ENCODE results near the gene MEIOB. TPM values are rescaled to one million over a fixed set of nuclear protein-coding genes. Genes with fewer than 3 reads are reported as not detected.
"Not testable (repeated sequence)": the region's sequence is repeated elsewhere in the genome, so short reads cannot be mapped to it uniquely, and the experiment has no call there.

Gene MEIOB
- total RNA-seq, 2 experiments from 2014 or later: 0.27 TPM; not detected in 1

DNA sequence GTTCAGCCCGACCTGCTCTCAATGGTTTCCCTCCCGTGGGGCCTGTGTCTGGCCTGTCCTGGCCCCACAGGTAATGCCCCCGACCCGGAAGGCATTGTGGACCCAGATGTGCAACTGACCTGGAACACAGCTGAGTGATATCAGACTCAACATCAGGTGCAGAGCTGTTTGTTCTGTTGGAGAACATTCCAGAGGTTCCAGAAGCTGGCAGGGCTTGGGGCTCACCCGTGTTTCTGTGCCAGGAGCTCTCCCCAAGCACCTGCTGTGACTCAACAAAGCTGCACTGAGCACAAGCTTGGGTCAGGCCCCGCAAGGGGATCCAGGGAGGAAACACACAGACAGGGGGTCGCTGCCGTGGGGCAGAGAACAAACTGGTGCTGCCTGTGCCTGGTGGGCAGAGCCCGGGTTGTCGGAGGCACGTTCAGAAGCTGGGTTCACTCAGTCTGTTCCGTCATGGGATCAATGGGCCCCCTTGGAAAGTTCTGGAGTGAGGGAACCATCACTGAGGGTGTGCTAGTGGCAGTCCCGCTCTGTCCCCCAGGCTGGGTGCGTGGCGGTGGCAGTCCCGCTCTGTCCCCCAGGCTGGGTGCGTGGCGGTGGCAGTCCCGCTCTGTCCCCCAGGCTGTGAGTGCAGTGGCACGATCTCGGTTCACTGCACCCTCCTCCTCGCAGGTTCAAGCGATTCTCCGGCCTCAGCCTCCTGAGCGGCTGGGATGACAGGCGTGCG, 24.1 kb upstream of the MEIOB start:
- Mint-ChIP-seq H3K27me3 (peaks cover 12% of the 10 kb centered on the region), H3K4me3 (no peak overlapping the region), H3K36me3 (no peaks in the 10 kb centered on the region), H3K4me1 (no peaks in the 10 kb centered on the region), H3K27ac (no peak overlapping the region), H3K9me3 (no peaks in the 10 kb centered on the region)
- DNase-seq: no peak

DNA sequence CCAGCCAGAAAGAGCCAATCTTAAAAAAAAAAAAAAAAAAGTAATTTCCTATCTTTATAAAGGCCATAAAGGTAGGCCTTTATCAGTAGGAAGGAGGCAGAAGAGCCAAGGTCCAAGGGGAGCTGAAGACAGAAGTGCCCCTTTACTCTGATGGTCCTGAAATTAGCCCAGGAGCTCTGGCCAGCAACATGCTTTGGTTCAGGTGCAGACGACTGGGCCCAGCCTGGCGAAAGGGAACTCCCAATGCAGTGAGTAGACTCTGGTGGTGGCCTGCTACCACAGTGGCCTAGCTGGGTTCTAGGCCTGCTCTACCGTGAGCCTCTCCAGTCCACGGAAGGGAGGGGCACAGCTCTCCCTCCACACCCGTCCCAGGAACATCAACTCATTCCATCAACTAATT, 23.1 kb upstream of the MEIOB start:
- Mint-ChIP-seq H3K9me3 (no peaks in the 10 kb centered on the region), H3K4me1 (no peaks in the 10 kb centered on the region), H3K27ac (no peak overlapping the region), H3K4me3 (no peak overlapping the region), H3K36me3 (no peaks in the 10 kb centered on the region), H3K27me3 (peaks cover 16% of the 10 kb centered on the region)
- no peak for DNase-seq

DNA sequence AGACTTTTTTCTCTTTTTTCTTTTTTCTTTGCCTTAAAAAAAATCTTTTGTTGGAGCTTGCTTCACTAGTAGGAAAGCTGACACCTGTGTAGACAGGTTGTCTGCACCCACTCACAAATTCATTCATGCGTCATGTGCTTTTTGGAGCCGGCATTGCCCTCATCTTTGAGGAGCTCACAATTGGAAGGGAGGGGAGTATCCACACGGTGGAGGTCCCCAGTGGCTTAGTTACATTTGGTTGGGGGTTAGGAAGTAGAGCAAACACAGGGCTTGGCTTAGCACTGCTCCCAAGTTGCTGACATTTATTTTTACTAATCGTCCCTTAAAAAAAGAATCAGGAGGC, 18.7 kb upstream of the MEIOB start:
- H3K36me3 Mint-ChIP-seq: no peaks in the 10 kb centered on the region
- no peak overlapping the region for H3K4me3 Mint-ChIP-seq
- H3K9me3 Mint-ChIP-seq: no peaks in the 10 kb centered on the region
- no peak overlapping the region for H3K27ac Mint-ChIP-seq
- no peaks in the 10 kb centered on the region for H3K4me1 Mint-ChIP-seq
- peaks cover 8% of the 10 kb centered on the region for H3K27me3 Mint-ChIP-seq
- DNase-seq: no peak

DNA sequence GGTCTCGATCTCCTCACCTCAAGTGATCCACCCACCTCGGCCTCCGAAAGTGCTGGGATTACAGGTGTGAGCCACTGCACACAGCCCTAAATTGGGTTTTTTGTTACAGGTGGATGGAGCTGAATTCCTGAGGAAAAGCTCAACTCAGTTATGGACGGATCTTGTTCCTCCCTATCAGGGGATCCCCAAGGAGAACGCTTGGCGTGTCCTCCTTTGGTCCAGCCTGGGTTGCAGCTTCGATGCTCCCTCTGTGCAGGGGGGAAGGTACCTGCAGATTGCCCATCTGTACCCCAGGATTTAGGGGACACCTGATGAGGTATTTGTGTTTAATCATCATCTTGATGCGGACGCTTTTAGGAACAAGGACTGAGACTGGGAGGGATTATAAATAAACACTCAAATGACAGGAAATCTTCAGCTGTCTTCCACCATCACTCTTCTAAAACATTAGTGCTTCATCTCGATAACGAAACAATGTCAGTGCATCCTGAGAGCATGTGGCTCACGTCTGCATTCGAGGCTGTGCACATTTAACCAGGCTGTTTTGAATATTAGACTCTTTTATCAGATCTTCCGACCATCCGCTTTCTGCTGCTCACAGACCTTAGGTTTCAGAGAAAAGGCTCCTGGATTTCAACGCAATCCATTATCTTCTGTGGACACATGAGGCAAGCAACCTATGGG, 18.2 kb upstream of the MEIOB start:
- DNase-seq: no peak
- Mint-ChIP-seq H3K4me1 (no peaks in the 10 kb centered on the region), H3K27ac (no peak overlapping the region), H3K9me3 (no peaks in the 10 kb centered on the region), H3K4me3 (no peak overlapping the region), H3K36me3 (no peaks in the 10 kb centered on the region), H3K27me3 (peaks cover 9% of the 10 kb centered on the region)

DNA sequence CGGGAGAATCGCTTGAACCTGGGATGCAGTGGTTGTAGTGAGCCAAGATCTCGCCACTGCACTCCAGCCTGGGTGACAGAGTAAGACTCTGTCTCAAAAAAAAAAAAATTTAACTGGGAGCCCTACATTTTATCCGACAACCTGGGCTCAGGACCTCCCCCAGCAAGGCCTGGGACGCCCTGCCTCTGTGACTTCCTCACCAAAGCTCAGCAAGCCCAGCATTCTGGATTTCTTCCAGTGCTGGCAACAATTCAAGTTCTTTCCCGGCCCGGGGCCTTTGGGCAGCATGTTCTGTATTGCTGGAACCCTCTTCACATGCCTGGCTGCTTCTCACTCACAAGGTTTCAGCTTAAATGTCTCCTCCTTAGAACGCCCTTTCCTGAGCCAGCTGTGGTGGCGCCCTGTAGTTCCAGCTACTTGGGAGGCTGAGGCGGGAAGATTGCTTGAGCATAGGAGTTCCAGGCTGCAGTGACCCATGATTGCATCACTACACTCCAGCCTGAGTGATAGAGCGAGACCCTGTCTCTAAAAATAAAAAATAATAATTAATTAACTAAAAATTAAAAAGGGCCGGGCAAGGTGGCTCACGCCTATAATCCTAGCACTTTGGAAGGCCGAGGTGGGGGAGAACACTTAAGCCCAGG, 15.9 kb upstream of the MEIOB start:
- Mint-ChIP-seq H3K36me3 (no peaks in the 10 kb centered on the region), H3K4me3 (no peak overlapping the region), H3K27ac (no peak overlapping the region), H3K4me1 (no peaks in the 10 kb centered on the region), H3K9me3 (no peaks in the 10 kb centered on the region), H3K27me3 (peaks cover 14% of the 10 kb centered on the region)
- DNase-seq: no peak

DNA sequence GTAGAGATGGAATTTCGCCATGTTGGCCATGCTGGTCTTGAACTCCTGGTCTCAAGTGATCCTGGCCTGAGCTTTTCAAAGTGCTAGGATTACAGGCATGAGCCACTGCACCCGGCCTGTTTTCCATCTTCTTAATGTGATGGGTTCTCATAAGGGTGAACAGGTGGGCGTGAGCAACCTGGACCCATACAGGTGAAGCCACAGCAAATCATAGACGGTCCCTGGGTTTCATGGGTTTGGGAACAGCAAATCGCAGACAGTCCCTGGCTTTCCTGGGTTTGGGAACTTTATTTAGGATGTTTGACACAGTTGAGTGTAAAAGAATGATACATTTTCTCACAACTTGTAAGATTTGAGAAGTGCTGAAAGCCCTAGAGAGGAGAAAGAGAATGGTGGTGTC, 12.9 kb upstream of the MEIOB start:
- Mint-ChIP-seq H3K4me1 (no peaks in the 10 kb centered on the region), H3K27me3 (peaks cover 10% of the 10 kb centered on the region), H3K36me3 (no peaks in the 10 kb centered on the region), H3K27ac (no peak overlapping the region), H3K9me3 (no peaks in the 10 kb centered on the region), H3K4me3 (no peak overlapping the region)
- no peak for DNase-seq

DNA sequence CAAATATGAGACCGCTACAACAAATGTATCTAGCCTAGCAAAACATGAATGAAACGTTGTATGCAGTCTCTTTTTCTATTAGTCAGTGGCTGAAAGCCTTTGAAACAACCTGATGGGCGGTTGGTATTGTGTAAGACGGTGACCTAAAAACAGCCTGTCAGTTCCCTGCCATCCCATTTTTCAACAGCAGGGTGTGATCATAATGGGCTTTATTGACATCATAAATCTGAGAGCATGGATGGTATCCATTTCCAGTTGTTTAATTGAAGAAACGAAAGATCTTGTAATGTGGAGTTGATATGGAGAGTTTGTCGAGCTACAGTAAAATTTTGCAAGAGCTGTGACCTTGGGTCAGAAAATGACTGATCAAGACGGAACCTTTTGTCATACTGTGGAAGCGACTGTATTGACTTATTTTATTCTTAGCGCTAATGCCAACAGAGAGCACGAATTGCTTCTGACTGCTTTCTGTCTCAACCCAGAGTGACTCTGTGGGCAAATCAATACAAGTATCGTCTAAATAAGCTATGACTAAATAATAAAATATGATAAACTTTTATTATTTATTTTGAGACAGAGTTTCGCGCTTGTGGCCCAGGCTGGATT, 12.3 kb upstream of the MEIOB start:
- no peak overlapping the region for H3K4me3 Mint-ChIP-seq
- no peaks in the 10 kb centered on the region for H3K9me3 Mint-ChIP-seq
- H3K36me3 Mint-ChIP-seq: no peaks in the 10 kb centered on the region
- H3K4me1 Mint-ChIP-seq: no peaks in the 10 kb centered on the region
- H3K27me3 Mint-ChIP-seq: peaks cover 15% of the 10 kb centered on the region
- DNase-seq: no peak
- no peak overlapping the region for H3K27ac Mint-ChIP-seq

DNA sequence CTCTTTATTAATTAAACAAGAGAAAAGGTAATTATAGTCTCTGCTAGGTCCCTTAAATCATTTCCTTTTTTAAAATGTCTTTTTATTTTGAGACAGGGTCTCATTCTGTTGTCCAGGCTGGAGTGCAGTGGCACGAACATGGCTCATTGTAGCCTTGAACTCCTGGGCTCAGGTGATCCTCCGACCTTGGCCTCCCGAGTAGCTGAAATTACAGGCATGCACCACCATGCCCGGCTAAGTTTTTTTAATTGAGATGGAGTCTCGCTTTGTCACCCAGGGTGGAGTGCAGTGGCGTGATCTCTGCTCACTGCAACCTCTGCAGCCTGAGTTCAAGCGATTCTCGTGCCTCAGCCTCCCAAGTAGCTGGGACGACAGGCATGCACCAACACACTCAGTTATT, 9.2 kb upstream of the MEIOB start:
- not testable (repeated sequence) for H3K4me3 Mint-ChIP-seq, H3K4me1 Mint-ChIP-seq, H3K9me3 Mint-ChIP-seq

DNA sequence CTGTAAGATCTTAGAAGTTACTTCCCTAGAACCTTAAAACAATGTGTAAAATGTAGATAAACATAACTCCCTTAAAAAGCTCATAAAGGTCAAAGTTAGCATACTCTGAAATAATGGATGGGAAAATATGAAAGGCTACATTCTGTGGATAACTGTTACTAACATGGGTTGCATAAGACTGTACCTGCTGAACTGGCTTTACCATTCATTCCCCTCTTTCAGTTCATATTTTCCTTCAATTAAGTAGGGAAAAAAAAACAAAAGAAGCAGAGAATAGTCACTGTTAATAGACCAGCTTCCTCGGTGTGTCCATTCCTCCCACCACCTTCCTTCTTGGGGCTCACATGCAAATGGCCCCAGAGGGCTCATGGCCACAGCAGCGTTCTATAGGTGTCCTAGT, 7.5 kb upstream of the MEIOB start:
- Mint-ChIP-seq H3K27me3 (peaks cover 23% of the 10 kb centered on the region), H3K9me3 (no peaks in the 10 kb centered on the region), H3K4me3 (no peak overlapping the region), H3K36me3 (no peaks in the 10 kb centered on the region), H3K4me1 (no peaks in the 10 kb centered on the region), H3K27ac (no peak overlapping the region)
- no peak for DNase-seq

More for the DNA sequence above, 9.2 kb upstream of the MEIOB start:
- peaks cover 30% of the 10 kb centered on the region for H3K27me3 Mint-ChIP-seq
- not testable (repeated sequence) for H3K27ac Mint-ChIP-seq, DNase-seq, H3K36me3 Mint-ChIP-seq

DNA sequence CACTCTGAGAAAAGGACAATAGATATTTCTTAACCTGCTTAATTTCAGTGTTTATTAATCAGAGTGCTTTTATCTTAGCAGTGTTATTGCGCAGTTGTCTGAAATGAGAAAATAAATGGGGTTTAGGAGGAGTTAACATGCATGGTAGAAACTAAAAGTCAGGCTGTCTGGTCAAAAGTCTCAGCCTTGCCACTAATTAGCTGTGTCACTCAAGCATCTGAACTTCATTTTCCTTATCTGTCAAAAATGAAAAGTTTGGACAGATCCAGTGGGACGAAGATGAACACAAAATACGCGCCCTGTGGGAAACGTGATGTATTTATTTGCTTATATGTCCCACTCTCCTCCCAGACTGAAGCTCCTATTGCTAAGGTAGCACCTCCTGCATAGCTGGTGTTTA, 6.3 kb upstream of the MEIOB start:
- H3K4me3 Mint-ChIP-seq: no peak overlapping the region
- no peak for DNase-seq
- peaks cover 33% of the 10 kb centered on the region for H3K27me3 Mint-ChIP-seq
- no peaks in the 10 kb centered on the region for H3K36me3 Mint-ChIP-seq
- H3K4me1 Mint-ChIP-seq: no peaks in the 10 kb centered on the region
- no peak overlapping the region for H3K27ac Mint-ChIP-seq
- H3K9me3 Mint-ChIP-seq: no peaks in the 10 kb centered on the region

DNA sequence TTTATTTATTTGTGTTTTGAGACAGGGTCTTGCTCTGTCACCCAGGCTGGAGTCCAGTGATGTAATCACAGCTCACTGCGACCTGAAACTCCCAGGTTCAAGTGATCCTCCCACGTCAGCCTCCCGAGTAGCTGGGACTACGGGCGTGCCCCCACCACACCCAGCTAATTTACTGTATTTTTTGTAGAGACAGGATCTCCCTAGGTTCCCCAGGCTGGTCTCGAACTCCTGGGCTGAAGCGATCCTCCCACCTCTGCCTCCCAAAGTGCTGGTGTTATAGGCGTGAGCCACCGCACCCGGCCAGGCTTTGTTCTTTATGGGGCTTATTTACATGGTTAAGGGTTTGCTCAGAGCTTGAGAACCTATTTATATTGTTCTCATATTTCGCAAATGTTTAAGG, 5.8 kb upstream of the MEIOB start:
- Mint-ChIP-seq H3K36me3 (no peaks in the 10 kb centered on the region), H3K27me3 (peaks cover 38% of the 10 kb centered on the region)

DNA sequence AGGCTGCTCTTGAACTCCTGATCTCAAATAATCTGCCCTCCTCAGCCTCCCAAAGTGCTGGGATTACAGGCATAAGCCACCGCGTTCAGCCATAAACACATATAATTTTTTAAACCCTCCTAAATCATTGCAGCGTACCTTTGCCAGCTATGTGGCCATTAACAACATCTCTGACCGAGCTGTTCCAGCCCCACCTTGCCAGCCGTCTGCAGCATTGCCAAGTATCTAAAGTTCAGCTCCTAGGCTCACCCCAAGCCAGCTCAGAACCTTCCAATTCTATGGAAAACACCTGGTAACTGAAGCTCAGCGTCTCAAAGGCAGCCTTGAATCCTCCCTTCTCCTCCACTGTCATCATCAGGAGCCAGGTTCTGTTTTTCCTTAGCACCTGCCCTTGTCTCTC, 5.1 kb upstream of the MEIOB start:
- H3K4me3 Mint-ChIP-seq: no peak overlapping the region
- H3K9me3 Mint-ChIP-seq: no peaks in the 10 kb centered on the region
- H3K27me3 Mint-ChIP-seq: peaks cover 45% of the 10 kb centered on the region
- peaks cover 3% of the 10 kb centered on the region for H3K4me1 Mint-ChIP-seq
- H3K36me3 Mint-ChIP-seq: no peaks in the 10 kb centered on the region
- no peak for DNase-seq
- H3K27ac Mint-ChIP-seq: no peak overlapping the region

More for the DNA sequence above, 5.8 kb upstream of the MEIOB start:
- Mint-ChIP-seq H3K4me3 (no peak overlapping the region), H3K9me3 (no peaks in the 10 kb centered on the region), H3K27ac (no peak overlapping the region), H3K4me1 (no peaks in the 10 kb centered on the region)
- no peak for DNase-seq

DNA sequence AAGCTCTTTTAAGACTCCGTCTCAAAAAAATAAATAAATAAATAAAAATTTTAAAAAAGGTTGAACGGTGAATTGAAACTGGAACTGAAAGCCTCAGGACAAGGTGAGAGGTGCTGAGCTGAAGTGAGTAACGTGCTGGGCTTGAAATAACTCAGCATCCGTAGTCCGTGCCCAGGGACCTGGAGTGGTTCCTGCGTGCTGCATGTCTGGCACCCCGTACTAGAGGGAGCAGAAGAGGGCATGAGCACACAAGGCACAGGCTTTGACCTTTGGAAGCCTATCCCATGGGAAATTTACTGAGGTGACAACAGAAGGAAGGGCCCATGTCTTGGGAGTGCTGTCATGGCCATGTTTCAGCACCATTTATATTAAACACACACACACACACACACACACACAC, 4.5 kb upstream of the MEIOB start:
- H3K4me3 Mint-ChIP-seq: no peak overlapping the region
- H3K27me3 Mint-ChIP-seq: peaks cover 46% of the 10 kb centered on the region
- H3K4me1 Mint-ChIP-seq: peaks cover 3% of the 10 kb centered on the region
- H3K9me3 Mint-ChIP-seq: no peaks in the 10 kb centered on the region
- no peaks in the 10 kb centered on the region for H3K36me3 Mint-ChIP-seq
- no peak overlapping the region for H3K27ac Mint-ChIP-seq
- no peak for DNase-seq

DNA sequence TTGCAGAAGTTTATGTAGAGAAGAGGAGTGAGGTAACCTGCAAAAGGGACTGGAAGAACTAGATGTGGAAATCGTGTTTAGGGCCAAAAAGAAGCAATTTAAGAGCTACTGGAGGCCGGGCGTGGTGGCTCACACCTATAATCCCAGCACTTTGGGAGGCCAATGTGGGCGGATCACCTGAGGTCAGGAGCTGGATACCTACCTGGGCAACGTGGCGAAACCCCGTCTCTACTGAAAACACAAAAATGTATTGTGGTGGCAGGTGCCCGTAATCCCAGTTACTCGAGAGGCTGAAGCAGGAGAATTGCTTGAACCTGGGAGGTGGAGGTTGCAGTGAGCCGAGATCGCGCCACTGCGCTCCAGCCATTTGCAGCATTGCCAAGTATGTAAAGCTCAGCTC, 4.1 kb upstream of the MEIOB start:
- H3K4me3 Mint-ChIP-seq, DNase-seq, H3K36me3 Mint-ChIP-seq, H3K4me1 Mint-ChIP-seq, H3K9me3 Mint-ChIP-seq, H3K27ac Mint-ChIP-seq: not testable (repeated sequence)
- peaks cover 43% of the 10 kb centered on the region for H3K27me3 Mint-ChIP-seq

DNA sequence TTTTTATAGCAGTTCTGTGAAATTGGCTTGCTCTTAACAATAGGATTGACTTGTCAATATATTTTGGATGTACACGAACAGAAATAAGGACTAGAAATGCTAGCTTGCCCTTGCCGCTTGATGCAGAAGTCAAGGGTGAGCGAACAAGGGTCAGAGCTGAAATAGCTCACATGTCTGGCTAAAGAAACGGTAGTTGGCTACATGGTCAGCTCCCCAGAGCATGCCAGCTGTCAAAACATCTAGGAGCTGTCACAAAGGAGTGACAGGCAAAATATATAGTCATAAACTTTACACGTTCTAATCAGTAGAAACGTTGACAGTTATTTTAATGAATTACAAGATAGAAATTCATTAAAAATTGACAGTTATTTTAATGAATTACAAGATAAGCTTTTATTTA, 2.9 kb upstream of the MEIOB start:
- Mint-ChIP-seq H3K27ac (no peak overlapping the region), H3K27me3 (peaks cover 43% of the 10 kb centered on the region), H3K4me1 (peaks cover 3% of the 10 kb centered on the region), H3K9me3 (no peaks in the 10 kb centered on the region), H3K4me3 (no peak overlapping the region), H3K36me3 (no peaks in the 10 kb centered on the region)
- DNase-seq: no peak
